Stimulated activated CD8-positive, alpha-beta memory T cell treated with anti-CD3 and anti-CD28 coated beads, Interleukin-15, amount 100 ng/mL, for 48 hours (primary cell): ENCODE results near the gene ARL15.

ENCODE experiments used
- DNase-seq, 2 donors: peaks; one replicate each; pipeline ENCODE4 v3.0.0-alpha.2; 2020; ENCODE audit warnings: low read depth in 2 of 2

Gene ARL15

DNA sequence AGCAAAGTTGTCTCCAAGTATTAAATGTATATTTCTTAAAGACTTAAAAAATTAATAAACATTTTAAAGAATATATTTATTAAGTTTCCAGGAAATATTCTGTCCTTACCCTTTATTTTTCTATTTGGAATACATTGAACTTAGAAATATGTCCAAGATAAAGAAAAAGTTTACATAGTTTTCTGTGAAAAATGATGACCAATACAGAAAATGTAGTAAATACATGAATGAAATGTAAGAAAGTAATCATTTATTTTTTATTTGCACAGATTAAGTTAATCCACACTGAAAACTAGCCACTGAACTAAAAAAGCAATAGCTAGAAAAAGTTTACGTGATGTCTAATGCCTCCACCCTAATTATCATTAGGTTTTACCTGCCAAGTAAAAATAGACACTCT is 273.2 kb downstream of the ARL15 start:
- DNase-seq = no peak

DNA sequence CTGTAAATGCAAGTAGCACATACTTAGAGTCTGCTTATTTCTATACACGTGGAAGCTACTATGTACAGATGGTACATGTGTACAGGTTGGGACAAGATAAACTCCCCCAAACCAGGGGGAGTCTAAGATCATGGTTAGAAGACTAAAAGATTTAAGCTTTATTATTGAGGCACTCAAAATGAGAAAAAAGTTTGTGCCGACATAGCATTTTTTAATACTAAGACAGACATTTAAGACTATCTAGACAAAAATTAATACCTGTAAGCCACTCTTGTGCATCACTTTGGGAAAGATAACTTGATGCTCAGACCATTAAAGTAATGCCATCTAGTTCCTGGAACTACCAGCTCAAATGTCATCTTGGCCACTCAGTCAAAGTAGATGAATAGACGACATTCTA is 279.4 kb downstream of the ARL15 start:
- DNase-seq = no peak

DNA sequence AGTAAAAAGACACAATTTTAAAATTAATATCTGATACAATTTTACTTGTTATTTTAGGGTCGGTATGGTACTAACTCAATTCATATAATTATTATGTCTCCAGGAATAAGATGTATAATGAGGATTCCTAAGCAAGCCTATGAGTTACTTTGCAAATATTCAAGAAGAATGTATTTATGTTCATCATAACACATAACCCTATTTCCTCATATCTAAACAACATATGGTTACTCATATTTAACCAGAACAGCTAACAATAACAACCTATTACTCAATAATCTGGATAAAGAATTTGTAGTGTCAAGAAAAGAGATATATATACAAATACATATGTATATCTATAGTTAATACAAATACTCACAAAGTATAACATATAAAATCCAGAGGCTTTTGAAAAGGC is 285.9 kb downstream of the ARL15 start:
- no peak for DNase-seq

DNA sequence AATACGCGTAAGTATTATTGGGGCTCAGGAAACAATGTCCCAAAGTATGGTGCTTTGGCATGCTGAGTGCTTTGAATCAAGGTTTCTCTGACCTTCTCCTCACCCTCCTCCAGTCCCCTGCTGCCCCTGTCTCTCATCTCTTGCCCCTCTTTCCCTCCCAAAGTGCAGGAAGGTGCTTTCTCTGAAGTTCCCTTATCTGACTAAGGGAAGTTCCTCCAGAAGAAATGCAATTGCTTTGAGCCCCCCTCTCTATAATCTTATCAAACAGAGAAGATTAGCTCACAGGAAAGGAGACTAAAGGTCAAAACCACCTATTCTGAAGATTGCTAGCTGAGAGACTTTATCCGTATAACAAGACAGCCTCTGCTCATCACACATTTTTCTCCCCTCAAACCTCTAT is 288.1 kb downstream of the ARL15 start:
- no peak for DNase-seq

DNA sequence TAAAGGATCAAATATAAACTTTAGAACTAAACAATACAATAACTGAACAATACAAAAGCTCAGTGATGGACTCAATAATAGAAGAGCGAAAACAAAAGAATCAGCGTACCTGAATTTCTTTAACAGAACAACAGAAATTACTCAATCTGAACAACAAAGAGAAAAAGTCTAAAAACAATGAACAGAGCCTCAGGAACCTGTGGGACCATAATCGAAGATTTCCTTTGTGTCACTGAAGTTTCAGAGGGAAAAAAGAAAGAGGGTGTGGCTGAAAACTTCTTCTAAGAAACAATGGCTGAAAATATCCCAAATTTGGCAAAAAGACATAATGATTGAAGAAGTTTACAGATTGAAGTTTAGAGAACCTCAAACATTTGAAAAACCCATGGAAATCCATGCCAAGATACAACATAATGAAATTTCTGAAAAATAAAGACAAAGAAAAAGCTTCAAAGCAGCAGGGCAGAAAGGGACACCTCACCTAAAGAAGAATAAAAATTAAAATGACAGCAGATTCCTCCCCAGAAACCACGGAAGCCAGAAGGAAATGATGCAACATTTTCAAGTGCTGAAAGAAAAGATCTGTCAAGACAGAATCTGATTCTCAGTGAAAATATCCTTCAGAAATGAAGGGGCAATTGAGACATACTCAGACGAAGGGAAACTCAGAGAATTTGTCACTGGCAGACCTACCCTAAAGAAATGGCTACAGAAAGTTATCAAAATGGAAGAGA is 288.8 kb downstream of the ARL15 start:
- no peak for DNase-seq

DNA sequence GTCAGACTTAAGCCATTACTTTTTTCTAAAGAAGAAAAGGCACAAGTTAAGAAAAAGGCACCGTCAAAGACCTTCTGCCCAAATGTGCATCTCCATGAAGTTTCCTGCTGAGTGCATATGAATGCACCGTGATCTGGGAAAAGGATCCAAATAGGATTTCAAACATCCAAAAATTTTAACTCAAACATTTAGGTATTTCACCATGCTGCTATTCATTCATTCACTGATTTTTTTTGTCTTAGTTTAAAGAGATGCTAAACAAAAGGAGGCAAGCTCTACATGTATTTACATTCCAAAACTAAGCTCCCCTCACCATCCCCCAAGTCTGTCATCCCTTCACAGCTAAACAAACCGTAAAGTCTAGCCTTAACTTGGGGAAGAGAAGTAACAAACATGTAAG is 291.9 kb downstream of the ARL15 start:
- no peak for DNase-seq

- no peak for DNase-seq
Measured at GRCh38 chr5:54017580-54017979, 292.8 kb downstream of the ARL15 start.

GRCh38 chr5:54013556-54014194 is 296.7 kb downstream of the ARL15 start:
- peak; percentile 16 to 19 for DNase-seq

DNA sequence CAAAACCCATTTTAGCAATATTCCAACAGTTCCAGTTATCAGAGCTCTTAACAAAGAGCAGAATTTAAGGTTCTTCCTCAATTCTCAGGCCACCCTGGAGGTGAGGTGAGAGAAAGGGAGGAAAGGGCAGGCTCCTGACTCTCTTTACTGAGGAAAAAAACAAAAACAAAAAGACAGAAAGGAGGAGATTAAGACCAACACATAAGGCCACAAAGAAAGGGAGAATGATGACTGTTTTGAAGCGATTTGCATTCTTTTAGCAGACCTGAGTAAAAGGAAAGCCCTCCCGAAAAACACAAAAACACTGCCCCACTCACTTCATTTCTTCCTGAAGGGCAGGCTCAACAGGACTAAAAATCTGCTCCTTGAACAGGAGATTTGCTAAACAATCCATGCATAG is 300.5 kb downstream of the ARL15 start:
- no peak for DNase-seq

DNA sequence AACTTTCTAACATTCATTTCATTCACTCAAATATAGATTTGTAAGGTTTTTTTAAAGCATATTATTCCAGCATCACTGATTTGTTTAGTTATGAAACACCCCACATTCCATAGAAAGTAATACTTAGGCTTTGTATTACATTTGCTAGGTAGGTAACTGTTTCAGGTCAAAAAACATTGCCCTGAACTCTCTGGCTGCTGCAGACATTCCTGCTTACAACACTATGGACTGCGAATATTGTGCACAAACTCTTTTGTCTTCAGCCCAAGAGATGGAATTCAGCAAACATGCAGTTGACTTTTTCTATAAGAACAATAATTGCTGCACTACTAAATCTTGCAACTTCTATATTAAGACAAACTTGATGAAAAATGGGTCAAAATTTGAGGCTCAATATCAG is 301.0 kb downstream of the ARL15 start:
- no peak for DNase-seq

DNA sequence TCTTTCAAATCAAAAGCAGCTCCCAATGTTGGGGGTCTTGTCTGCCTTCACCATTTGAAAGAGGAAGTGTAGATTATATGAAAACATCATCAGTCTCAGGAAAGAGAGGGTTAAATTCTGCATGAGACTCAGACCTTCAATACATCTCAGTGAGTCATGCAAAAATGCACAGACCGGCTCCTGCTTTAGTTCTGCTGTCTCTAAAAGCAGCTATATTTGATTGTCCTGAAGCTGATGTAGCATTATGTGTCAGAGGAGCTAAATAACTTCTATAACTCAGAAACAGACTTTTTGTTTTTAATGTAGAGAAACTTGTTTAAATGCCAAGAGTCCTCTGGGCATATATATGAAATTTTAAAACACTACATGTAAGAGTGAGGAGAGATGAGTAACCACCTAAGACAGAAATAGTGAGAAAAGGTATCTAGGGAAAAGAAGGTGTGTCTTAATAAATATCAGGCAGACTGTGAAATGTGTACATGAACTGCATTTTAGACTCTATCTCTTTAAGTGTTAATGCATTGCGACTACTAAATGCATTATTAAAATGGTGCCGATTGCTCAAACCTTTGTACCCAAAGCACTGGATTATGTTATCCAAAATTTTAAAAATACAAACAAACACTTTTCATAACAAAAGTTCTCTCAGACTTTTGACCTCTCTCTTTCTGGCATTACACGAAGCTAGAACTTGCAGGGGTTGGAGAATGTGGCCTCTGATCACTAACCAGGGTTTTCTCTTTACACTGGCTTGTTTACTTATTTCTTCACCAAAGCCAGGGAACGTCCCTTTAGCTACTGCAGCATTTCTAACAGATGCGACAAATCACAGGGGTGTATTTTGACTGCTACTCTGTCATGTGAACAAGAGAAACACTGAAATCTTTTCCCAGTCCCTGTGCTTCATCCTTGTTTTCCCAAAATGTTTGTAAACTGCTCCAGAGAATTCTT is 302.3 kb downstream of the ARL15 start:
- DNase-seq = no peak

- no peak for DNase-seq
Measured at GRCh38 chr5:54004697-54005096, 305.7 kb downstream of the ARL15 start.

GRCh38 chr5:54002779-54003178 is 307.6 kb downstream of the ARL15 start:
- DNase-seq = no peak

DNA sequence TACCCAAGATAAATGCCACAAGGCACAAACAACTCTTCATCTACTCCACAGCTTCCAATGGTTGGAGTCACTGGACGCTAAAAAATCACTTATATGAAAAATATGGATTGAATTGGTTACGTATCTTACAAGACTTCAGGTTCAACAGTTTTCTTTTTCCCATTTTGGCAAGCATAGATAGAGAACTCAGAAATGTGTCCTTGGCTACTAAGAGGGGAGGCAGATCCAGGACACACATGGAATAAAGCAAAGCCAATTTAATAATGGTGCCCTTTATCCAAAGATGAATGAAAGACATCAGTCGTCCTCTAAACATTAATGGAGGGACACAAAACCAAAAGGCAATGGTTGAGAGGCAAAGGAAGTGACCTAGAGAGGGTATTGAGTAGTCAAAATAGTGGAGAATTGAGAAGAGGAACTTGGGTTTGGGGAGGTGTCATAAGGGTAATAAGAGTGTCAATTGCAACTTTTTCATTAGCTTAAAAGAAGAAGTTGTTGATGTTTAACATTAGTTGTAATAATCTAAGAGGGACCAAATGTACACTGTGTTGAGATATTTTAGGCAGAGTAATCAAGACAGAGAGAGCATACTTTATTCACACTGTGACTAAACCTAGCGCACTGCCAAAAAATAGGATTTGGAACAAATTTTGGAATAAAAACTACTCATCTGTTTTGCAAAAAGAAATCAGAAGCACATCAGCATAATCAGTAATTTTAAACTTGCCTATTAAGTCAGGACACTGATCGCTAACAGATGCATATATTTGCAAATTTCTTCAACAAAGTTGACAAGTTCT is 308.2 kb downstream of the ARL15 start:
- no peak for DNase-seq

GRCh38 chr5:54000011-54000410 is 310.4 kb downstream of the ARL15 start:
- DNase-seq = no peak

GRCh38 chr5:53997736-53998627 is 312.4 kb downstream of the ARL15 start:
- DNase-seq = no peak

DNA sequence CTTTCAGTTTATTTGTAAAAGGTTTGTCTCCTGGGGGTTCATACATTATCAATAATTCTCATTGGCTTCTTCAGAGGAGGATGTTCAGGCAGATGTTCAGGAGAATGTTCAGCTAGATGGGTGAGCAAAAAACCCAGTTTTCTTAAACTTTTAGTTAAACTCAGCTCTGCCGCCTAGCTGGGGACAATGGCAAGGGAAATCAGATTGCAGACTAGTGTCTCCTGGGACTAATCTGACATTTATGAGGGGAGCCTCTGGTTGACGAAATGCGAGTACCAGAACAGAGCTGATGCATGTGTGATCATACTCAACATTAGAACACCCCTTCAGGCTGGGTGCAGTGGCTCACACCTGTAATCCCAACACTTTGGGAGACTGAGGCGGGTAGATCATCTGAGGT is 314.4 kb downstream of the ARL15 start:
- DNase-seq = no peak

DNA sequence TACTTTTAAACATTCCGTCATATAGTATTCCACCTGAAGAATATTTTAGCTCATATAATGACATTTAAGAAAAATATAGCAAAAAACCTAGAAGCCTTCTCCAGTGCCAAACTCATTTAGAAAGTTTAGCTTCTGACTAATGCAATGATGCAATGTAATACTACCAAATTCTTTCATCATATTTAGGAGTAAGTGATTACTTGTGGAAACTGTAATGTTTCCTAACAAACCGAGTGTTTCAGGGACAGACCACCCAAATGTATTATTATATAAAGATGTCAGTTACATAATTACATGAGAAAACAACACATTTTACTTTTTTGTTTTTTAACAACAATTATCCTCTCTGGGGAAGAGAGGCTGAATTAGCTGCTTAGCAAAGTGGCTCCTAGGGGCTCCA is 316.2 kb downstream of the ARL15 start:
- DNase-seq = no peak

GRCh38 chr5:53991942-53992341 is 318.4 kb downstream of the ARL15 start:
- no peak for DNase-seq

DNA sequence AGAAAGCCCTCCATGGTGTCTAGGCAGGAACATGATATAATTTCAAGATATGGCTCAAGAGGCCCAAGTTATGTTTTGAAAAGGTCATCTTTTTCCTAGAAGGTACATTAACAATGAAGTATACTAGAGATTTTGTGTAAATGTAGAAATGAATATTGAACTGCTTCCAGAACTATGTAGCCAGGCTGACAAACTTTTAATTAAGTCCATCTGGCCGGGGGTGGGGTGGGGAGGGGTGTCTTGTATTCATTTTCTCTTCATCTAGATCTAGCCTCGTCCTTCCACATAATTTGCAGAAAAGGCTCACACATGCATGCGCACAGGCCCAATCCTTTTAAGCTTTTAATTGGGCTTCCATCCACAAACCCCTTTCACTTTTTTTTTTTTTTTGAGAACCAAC is 323.3 kb downstream of the ARL15 start:
- no peak for DNase-seq

DNA sequence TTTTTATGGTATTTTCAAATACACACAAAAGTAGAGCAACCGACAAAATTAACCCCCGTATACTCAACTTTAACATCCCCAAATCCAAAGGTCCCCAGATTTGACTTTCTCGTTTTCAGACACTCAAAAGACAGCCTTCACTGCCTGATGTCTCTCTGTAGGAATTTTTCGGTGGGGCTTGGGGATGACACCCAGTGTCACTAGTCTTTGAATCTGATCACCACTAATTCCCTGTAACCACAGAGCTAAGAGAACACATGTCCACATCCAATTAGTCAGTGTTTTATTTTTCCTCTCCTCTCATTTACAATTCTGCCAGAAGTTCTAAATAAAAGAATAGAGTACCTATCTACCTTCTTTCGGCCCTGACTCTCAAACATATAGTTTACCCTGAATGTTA is 324.6 kb downstream of the ARL15 start:
- no peak for DNase-seq
